Neural progenitor cell (in vitro differentiated cells): ENCODE measurements around the gene IGFALS.

Experiments used
- EZH2phosphoT487 ChIP-seq: fragments of 200-600 bp; sonication (generic); IDR thresholded peaks from 2 replicates; pipeline ENCODE4 v1.6.1; 2017; ENCODE audit warnings: antibody characterized with exemption
- TF ChIP-seq, protein P1 (sequence below): fragments of 200-600 bp; sonication (generic); IDR thresholded peaks from 2 replicates; pipeline ENCODE4 v1.5.1; 2017; ENCODE audit warnings: antibody characterized with exemption, mild to moderate bottlenecking

DNA sequence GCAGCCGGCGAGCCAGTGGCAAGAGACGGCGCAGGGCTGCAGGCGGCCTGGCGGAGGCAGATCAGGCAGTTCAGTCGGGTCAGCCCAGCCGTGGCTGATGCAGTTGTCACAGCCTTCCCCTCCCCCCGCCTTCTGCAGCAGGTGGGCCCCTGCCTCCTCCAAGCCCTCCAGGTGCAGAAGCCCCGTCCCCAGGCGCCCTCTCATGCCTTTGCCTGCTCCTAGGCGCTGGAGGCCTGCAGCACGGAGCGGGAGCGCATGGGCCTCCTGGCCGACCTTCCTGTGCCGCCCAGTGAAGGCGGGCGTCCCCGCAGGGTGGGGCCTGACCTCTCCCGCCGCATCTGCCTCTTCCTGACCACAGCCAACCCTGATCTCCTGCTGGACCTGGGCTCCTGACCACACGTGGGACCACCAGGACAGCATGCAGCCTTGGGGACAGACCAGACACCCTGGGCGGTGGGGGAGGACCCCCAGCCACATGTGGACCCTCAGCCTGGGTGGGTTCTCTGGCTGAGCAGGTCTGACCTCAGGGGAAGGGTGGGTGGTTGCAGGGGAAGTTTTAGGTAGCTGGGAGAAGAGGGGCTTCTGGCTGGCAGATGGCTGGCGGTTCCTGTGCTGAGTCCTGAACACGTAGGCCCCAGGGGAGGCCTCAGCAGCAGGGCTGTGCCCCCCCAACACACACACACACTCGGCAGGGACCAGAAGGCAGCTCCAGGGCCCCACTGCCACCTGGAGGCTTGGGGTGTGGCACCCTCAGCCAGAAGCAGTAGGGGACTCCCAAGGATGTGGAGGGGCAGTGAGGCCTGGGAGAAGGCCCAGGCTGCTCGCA lies 17.4 kb downstream of the IGFALS start:
- TF ChIP-seq EZH2phosphoT487, result no peak
- TF ChIP-seq, protein P1, sequence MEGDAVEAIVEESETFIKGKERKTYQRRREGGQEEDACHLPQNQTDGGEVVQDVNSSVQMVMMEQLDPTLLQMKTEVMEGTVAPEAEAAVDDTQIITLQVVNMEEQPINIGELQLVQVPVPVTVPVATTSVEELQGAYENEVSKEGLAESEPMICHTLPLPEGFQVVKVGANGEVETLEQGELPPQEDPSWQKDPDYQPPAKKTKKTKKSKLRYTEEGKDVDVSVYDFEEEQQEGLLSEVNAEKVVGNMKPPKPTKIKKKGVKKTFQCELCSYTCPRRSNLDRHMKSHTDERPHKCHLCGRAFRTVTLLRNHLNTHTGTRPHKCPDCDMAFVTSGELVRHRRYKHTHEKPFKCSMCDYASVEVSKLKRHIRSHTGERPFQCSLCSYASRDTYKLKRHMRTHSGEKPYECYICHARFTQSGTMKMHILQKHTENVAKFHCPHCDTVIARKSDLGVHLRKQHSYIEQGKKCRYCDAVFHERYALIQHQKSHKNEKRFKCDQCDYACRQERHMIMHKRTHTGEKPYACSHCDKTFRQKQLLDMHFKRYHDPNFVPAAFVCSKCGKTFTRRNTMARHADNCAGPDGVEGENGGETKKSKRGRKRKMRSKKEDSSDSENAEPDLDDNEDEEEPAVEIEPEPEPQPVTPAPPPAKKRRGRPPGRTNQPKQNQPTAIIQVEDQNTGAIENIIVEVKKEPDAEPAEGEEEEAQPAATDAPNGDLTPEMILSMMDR, result no peak
